ENCODE data around the gene MYADML2.

The MYADML2 gene

DNA sequence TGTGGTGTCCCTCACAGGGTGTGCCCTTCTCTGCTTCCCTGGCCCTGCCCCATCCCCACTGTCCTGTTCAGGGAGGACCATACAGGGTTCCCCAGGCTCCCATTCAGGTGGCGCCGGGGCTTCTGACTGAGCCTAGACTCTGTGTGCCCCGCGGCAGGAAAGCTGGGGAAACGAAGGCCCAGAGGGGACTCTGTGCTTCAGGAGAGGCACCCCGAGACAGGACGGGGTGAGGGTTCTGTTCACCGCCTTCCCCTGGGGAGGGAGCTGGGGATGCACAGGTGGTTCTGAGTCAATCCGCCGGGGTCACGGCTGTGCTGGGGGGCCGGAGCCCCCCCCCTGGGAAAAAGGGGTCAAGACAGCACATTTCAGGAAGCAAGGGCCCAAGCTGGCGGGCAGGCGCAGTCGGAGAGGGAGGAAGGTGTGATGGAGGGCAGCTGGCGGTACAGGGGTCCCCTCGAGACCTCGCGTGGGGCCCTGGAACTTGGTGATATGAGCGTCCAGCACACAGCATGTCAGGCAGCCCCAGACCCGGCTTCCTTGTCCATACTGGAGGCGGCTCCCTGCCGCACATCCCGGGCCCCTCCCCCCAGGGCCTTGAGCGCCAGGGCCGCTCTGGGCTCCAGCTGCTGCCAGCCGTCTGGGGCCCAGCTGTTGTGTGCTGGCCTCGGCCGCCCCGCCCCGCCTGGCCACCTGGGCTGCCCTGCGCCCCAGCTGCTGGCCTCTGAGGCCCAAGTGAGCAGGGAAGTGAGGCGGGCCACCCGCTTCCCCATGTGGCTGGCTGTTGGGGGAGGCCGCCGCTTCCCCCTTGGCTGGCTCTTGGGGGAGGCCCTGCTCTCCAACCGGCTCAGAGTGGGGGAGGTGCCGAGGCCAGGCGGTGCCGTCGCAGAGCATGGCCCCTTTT, 19.6 kb upstream of the MYADML2 start:
- TF ChIP-seq, protein P1, sequence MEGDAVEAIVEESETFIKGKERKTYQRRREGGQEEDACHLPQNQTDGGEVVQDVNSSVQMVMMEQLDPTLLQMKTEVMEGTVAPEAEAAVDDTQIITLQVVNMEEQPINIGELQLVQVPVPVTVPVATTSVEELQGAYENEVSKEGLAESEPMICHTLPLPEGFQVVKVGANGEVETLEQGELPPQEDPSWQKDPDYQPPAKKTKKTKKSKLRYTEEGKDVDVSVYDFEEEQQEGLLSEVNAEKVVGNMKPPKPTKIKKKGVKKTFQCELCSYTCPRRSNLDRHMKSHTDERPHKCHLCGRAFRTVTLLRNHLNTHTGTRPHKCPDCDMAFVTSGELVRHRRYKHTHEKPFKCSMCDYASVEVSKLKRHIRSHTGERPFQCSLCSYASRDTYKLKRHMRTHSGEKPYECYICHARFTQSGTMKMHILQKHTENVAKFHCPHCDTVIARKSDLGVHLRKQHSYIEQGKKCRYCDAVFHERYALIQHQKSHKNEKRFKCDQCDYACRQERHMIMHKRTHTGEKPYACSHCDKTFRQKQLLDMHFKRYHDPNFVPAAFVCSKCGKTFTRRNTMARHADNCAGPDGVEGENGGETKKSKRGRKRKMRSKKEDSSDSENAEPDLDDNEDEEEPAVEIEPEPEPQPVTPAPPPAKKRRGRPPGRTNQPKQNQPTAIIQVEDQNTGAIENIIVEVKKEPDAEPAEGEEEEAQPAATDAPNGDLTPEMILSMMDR (IDR thresholded peaks at IDR 0.05; ENCODE audit: insufficient read depth, missing control alignments), result no peak
- DNase-seq (ENCODE audit: insufficient read length, low spot score) (no peak), FAIRE-seq (no peak)

DNA sequence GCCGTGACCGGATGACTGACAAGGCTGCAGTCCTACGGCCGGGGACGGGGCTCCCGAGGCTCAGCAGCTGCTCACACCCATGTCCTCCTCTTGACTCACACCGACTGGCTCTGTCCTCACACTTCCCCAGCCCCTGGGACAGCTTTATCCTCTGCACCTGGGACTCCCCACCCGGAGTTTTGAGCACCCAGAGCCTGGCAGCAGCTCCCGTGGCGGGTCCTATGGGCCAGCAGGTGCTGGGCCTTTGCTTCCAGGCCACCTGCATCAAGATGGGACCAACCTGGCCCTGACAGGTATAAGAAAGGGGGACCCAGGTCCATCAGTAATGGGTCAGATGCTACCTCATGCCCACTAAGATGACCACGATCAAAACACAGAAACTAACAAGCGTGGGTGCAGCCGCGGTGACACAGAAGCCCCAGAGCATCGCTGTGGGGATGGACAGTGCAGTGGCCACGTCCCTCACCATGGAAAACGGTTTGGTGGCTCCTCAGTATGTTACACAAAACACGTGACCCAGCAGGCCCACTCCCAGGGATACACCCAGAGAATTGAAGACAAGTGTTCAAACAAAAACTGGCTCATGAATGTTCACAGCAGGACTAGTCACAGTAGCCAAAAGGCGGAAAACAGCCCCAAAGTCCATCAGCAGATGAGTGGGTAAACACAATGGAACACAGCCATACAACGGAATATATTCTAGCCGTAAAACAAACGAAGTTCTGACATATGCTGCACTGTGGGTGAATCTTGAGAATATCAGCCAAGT, 17.2 kb upstream of the MYADML2 start:
- no peak for FAIRE-seq
- DNase-seq (ENCODE audit: insufficient read length, low spot score), result no peak
- TF ChIP-seq, protein P1 (IDR thresholded peaks at IDR 0.05; ENCODE audit: insufficient read depth, missing control alignments), result no peak

DNA sequence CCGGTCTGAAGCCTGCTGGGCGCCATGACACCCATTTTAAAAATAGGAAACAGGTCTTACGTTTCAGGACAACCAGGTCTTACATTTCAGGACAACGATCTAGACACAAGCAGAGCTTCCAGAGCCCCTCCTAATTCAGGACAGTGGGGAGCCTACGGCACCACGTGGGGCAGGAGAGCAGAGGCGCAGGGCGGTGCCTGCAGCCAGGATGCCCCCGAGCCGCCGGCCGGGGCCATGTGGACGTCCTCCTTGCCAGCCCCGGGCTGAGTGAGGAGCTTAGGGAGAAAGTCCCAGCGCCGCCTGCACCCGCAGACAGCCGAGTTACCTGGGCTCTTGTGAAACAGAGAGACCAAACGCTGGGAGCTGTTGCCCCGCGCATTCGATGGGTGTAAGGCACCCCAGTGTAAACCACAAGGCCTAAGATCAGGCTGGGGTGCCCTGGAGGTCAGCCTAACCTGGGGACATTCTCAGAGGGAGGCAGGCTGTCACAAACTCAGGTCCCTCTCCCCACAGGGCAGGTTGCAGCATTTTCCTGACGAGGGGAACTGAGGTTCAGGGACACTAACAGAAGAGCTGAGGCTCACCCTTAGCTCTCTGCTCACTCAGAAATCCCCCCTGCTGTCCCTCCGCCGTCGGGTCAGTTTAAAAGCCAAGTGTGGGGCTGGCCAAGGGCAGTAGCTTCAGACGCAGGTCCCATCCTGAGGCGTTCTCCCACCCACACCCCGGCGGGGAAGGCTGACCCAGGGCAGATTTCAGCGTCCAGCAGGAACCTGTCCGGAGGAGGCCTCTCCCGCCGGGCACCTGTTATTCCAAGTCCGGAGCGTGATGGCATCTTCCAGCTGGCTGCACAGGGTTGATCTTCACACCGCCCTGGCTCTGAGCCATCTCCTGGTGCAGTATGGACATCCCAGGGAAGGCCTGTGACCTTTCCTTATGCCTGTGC, 15.7 kb upstream of the MYADML2 start:
- FAIRE-seq (no peak), DNase-seq (ENCODE audit: insufficient read length, low spot score) (no peak)
- TF ChIP-seq, protein P1 (IDR thresholded peaks at IDR 0.05; ENCODE audit: insufficient read depth, missing control alignments), result no peak

DNA sequence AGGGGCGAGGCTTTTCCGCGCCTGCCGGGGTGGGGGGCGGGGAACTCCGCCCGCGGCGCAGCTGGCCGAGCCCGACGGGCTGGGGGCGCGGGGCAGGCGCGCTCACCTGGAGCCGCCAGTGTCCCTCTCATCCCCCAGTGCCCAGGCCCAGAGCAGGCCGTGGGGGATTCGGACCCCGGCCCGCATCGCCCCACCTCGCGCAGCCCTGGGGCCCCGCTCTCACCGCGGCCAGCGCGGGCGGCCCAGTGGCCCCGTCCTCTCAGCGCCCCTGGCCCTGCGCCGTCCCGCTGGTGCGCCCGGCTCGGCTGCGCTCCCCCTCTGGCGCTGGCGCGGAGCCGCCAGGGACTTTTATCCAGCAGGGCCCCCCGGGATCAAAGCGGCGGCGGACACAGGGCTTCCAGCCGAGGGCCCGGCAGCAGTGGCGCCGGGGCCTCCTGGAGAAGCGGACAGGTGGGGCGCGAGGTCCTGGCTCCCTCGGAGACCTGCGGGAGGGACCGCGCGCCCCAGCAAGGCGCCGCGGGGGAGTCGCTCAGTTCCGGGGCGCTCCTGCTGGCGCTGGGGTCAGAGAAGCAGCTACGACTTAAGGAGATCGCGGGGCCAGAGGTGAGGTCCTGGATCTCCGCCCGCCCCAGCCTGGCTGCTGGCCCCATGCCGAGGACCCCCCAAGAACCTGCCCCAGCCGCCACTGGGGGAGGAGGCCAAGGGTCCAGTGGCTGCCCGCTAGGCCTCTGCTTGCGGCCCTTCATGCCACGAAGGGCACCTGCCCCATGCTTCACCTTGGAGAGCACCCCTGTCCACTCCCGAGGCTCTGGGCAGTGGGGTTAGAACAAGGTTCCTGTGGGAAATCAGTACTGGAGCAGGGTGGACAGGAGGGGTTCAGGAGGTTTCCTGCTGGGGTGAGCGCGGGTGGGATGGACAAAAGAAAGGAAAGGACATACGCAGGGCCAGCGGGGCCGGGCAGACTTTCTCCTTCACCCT, 14.8 kb upstream of the MYADML2 start:
- TF ChIP-seq, protein P1 (IDR thresholded peaks at IDR 0.05; ENCODE audit: insufficient read depth, missing control alignments), result no peak
- FAIRE-seq (no peak), DNase-seq (ENCODE audit: insufficient read length, low spot score) (no peak)

DNA sequence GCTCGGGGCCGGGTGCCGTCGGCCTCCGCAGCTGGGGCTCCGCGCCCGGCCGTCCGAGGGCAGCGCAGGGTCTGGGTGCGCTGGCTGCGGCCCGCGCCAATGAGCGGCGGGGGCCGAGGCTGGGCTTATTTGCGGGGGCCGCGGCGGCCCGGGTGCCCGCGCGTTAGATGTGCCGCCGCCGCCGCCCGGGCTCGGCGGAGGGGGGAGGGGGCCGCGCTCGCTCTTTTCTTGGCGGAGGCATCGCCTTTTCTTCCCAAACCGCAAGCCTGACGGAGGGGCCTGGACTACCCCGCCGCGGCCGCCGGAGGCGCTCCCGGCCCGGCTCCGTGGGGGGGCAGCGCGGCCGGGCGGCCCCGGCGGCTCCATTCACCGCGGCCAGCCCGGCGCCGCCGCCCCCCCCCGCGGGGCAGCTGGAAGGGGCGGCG, 14.1 kb upstream of the MYADML2 start, which contains the start of gene NOTUM:
Gene NOTUM (minus strand): TSS at position 101 of the 425 bp plus-strand sequence. CDS start 278 bp downstream, outside the sequence.
- DNase-seq (ENCODE audit: insufficient read length, low spot score) (no peak), FAIRE-seq (no peak)
- TF ChIP-seq, protein P1 (IDR thresholded peaks at IDR 0.05; ENCODE audit: insufficient read depth, missing control alignments), result no peak

Measured in D721Med (cell line).